Osteocyte (in vitro differentiated cells): ENCODE results near the gene PLA2G4A. TPM values are rescaled to one million over a fixed set of nuclear protein-coding genes. Genes with fewer than 3 reads are reported as not detected.

Experiments
- DNase-seq: peaks from one replicate; pipeline ENCODE4 v3.0.0; 2021; ENCODE audit warnings: mixed read lengths; ENCODE audit not compliant: unreplicated experiment; ENCODE audit errors: extremely low spot score
- H3K27ac Mint-ChIP-seq: one replicate; pipeline ENCODE4 v1.8.0; 2021; ENCODE audit warnings: mild to moderate bottlenecking, mixed read lengths; ENCODE audit not compliant: unreplicated experiment
- H3K27me3 Mint-ChIP-seq: one replicate; pipeline ENCODE4 v1.8.0; 2021; ENCODE audit warnings: mixed read lengths; ENCODE audit not compliant: unreplicated experiment
- H3K36me3 Mint-ChIP-seq: one replicate; pipeline ENCODE4 v1.8.0; 2021; ENCODE audit warnings: mixed read lengths; ENCODE audit not compliant: unreplicated experiment
- H3K4me1 Mint-ChIP-seq: one replicate; pipeline ENCODE4 v1.8.0; 2021; ENCODE audit warnings: mixed read lengths; ENCODE audit not compliant: unreplicated experiment
- H3K4me3 Mint-ChIP-seq: one replicate; pipeline ENCODE4 v1.8.0; 2021; ENCODE audit warnings: mild to moderate bottlenecking, moderate library complexity, mixed read lengths; ENCODE audit not compliant: unreplicated experiment
- H3K9me3 Mint-ChIP-seq: one replicate; pipeline ENCODE4 v1.8.0; 2021; ENCODE audit warnings: mixed read lengths; ENCODE audit not compliant: unreplicated experiment
- total RNA-seq: library from RNA; stranded (reverse); gene quantifications from 2 replicates; pipeline ENCODE4 v1.2.1, GENCODE V29; 2021
- TF ChIP-seq, protein P1 (sequence below): fragments of 200-600 bp; sonication (generic); IDR thresholded peaks from 2 replicates; pipeline ENCODE4 v1.5.0; 2021; ENCODE audit warnings: antibody characterized with exemption, mild to moderate bottlenecking, moderate library complexity

The PLA2G4A gene
- total RNA-seq, 1 donor from 2014 or later = 2.4 TPM

DNA sequence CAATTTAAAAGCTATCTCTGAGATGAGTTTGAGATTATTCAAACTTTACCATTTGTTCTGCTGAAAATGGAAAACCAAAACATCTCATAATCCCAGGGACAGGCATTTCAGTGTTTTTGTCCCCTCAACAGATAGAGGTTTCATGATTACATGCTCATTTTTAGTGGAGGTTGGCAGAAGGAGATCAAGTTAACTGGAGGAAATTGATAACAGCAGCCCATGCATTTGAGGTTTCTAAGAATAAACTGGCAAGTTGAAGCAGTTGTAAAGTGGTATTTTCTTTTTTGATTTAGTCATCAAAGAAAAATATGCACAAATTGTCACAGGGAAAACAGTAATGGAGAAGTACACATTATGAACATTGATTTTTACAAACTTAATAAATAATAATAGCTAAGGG, 205.8 kb downstream of the PLA2G4A start:
- peaks cover 6% of the 10 kb centered on the region for H3K9me3 Mint-ChIP-seq

DNA sequence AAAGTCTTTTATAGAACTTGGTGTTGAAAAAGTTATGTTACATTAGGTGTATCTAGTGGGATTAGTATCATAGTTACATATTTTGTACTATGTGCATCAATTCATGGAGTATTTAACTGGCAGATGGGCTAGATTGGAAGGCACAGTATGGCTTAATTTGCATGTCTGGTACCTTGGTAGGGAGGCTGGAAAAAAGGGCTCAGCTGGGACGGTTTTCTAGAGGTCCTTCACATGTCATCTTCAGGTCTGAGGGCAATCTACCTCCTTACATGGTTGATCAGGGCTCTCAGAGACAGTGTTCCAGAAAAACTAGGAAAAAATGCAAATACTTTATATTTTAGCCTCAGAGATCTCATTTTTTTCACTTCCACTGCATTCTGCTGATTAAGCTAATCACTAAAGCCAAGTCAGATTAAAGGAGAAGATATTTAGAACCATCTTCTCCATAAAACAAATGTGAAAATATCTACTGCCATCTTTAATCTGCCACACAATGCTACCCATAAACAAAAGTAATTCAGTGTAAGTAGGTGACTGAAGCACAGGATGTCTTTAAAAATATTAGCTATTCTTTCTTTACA, 209.3 kb downstream of the PLA2G4A start:
- DNase-seq = no peak
- peaks cover 3% of the 10 kb centered on the region for H3K4me1 Mint-ChIP-seq
- no peak overlapping the region for H3K27ac Mint-ChIP-seq
- H3K4me3 Mint-ChIP-seq = no peak overlapping the region
- H3K36me3 Mint-ChIP-seq = no peaks in the 10 kb centered on the region
- peaks cover 16% of the 10 kb centered on the region for H3K27me3 Mint-ChIP-seq
- TF ChIP-seq, protein P1, sequence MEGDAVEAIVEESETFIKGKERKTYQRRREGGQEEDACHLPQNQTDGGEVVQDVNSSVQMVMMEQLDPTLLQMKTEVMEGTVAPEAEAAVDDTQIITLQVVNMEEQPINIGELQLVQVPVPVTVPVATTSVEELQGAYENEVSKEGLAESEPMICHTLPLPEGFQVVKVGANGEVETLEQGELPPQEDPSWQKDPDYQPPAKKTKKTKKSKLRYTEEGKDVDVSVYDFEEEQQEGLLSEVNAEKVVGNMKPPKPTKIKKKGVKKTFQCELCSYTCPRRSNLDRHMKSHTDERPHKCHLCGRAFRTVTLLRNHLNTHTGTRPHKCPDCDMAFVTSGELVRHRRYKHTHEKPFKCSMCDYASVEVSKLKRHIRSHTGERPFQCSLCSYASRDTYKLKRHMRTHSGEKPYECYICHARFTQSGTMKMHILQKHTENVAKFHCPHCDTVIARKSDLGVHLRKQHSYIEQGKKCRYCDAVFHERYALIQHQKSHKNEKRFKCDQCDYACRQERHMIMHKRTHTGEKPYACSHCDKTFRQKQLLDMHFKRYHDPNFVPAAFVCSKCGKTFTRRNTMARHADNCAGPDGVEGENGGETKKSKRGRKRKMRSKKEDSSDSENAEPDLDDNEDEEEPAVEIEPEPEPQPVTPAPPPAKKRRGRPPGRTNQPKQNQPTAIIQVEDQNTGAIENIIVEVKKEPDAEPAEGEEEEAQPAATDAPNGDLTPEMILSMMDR = no peak
- no peaks in the 10 kb centered on the region for H3K9me3 Mint-ChIP-seq

More for the DNA sequence above, 205.8 kb downstream of the PLA2G4A start:
- Mint-ChIP-seq H3K4me3 (no peak overlapping the region), H3K27ac (no peak overlapping the region), H3K36me3 (no peaks in the 10 kb centered on the region), H3K27me3 (peaks cover 14% of the 10 kb centered on the region), H3K4me1 (no peaks in the 10 kb centered on the region)
- TF ChIP-seq, protein P1 = no peak
- no peak for DNase-seq

Other genes with a start within 250 kb of the PLA2G4A start
- gene PTGS2, start 148.5 kb upstream of the PLA2G4A start, total RNA-seq = 3.1 and 4.3 TPM in 2 replicates